Activated naive CD8-positive, alpha-beta T cell treated with anti-CD3 and anti-CD28 coated beads, Interleukin-2, amount 10 ng/mL, durations not matched to agents 7 days and 5 days (primary cell): ENCODE measurements around the gene TRAM2. TPM values are rescaled to one million over a fixed set of nuclear protein-coding genes. Genes with fewer than 3 reads are reported as not detected.

Experiments used
- ATAC-seq: fragments of 150-1000 bp; cut with Tn5 transposase; one replicate; pipeline ENCODE4 v1.10.0; 2021; ENCODE audit warnings: low read depth, moderate library complexity
- POLR2A ChIA-PET: fragments of 350-600 bp; sonication (Branson Sonifier 250); formaldehyde crosslinking; loops from one replicate; lab custom pipeline; 2021; ENCODE audit warnings: antibody characterized with exemption; lab: Charles Lee
- DNase-seq: peaks from one replicate; pipeline ENCODE4 v3.0.0; 2021
- H3K27ac Mint-ChIP-seq: one replicate; pipeline ENCODE4 v1.8.0; 2022; ENCODE audit warnings: mild to moderate bottlenecking, mixed read lengths
- H3K27me3 Mint-ChIP-seq: one replicate; pipeline ENCODE4 v1.8.0; 2022; ENCODE audit warnings: mild to moderate bottlenecking, moderate library complexity, mixed read lengths
- H3K36me3 Mint-ChIP-seq: one replicate; pipeline ENCODE4 v1.8.0; 2021; ENCODE audit warnings: mild to moderate bottlenecking, mixed read lengths
- H3K4me1 Mint-ChIP-seq: one replicate; pipeline ENCODE4 v1.8.0; 2021; ENCODE audit warnings: mixed read lengths
- H3K4me3 Mint-ChIP-seq: one replicate; pipeline ENCODE4 v1.8.0; 2022; ENCODE audit warnings: mild to moderate bottlenecking, moderate library complexity, mixed read lengths
- H3K9me3 Mint-ChIP-seq: one replicate; pipeline ENCODE4 v1.8.0; 2021; ENCODE audit warnings: mixed read lengths
- total RNA-seq, 2 experiments: library from RNA; stranded (reverse); gene quantifications; one replicate each; pipeline ENCODE4 v1.2.3, GENCODE V29; 2021

Gene TRAM2
- total RNA-seq, 2 experiments from 2014 or later = 4.8 to 5.0 TPM

- POLR2A ChIA-PET = interaction anchor here (0.8 kb wide), 1 partner anchor 27 kb away, joined by 4 read pairs; no protein-coding TSS in a partner anchor
Observed at GRCh38 chr6:52603000-52603795, 26.3 kb upstream of the TRAM2 start.

GRCh38 chr6:52598824-52599190 lies 21.9 kb upstream of the TRAM2 start:
- POLR2A ChIA-PET = no interaction called here

More at GRCh38 chr6:52603000-52603795, 26.3 kb upstream of the TRAM2 start:
- ATAC-seq = no peak
- Mint-ChIP-seq H3K9me3 (peaks cover 1% of the 10 kb centered on the region), H3K36me3 (no peaks in the 10 kb centered on the region), H3K27ac (no peak overlapping the region), H3K4me3 (no peak overlapping the region), H3K27me3 (peaks cover 6% of the 10 kb centered on the region), H3K4me1 (peaks cover 7% of the 10 kb centered on the region)
- no peak for DNase-seq

GRCh38 chr6:52598123-52598823 lies 21.4 kb upstream of the TRAM2 start:
- Mint-ChIP-seq H3K4me1 (peaks cover 15% of the 10 kb centered on the region), H3K27ac (no peak overlapping the region), H3K4me3 (no peak overlapping the region), H3K36me3 (no peaks in the 10 kb centered on the region), H3K9me3 (no peaks in the 10 kb centered on the region), H3K27me3 (peaks cover 3% of the 10 kb centered on the region)
- POLR2A ChIA-PET = no interaction called here
- ATAC-seq (no peak), DNase-seq (no peak)

More at GRCh38 chr6:52598824-52599190, 21.9 kb upstream of the TRAM2 start:
- no peak overlapping the region for H3K4me3 Mint-ChIP-seq
- ATAC-seq (no peak), DNase-seq (no peak)
- H3K27me3 Mint-ChIP-seq = peaks cover 3% of the 10 kb centered on the region
- H3K9me3 Mint-ChIP-seq = no peaks in the 10 kb centered on the region
- H3K36me3 Mint-ChIP-seq = no peaks in the 10 kb centered on the region
- H3K27ac Mint-ChIP-seq = no peak overlapping the region
- H3K4me1 Mint-ChIP-seq = peaks cover 19% of the 10 kb centered on the region

- Mint-ChIP-seq H3K27me3 (peaks cover 3% of the 10 kb centered on the region), H3K9me3 (no peaks in the 10 kb centered on the region), H3K4me3 (no peak overlapping the region), H3K4me1 (peaks cover 14% of the 10 kb centered on the region), H3K27ac (no peak overlapping the region), H3K36me3 (no peaks in the 10 kb centered on the region)
- ATAC-seq = no peak
- POLR2A ChIA-PET = no interaction called here
- no peak for DNase-seq
Observed at GRCh38 chr6:52597738-52598122, 20.9 kb upstream of the TRAM2 start.

GRCh38 chr6:52596371-52597028 lies 19.6 kb upstream of the TRAM2 start:
- H3K27ac Mint-ChIP-seq = no peak overlapping the region
- POLR2A ChIA-PET = no interaction called here

GRCh38 chr6:52595796-52596130 lies 18.9 kb upstream of the TRAM2 start:
- H3K27me3 Mint-ChIP-seq = peaks cover 3% of the 10 kb centered on the region
- DNase-seq = no peak
- ATAC-seq = no peak
- no peak overlapping the region for H3K27ac Mint-ChIP-seq
- H3K36me3 Mint-ChIP-seq = no peaks in the 10 kb centered on the region
- peaks cover 14% of the 10 kb centered on the region for H3K4me1 Mint-ChIP-seq
- POLR2A ChIA-PET = no interaction called here
- no peak overlapping the region for H3K4me3 Mint-ChIP-seq
- H3K9me3 Mint-ChIP-seq = no peaks in the 10 kb centered on the region

More at GRCh38 chr6:52596371-52597028, 19.6 kb upstream of the TRAM2 start:
- Mint-ChIP-seq H3K9me3 (no peaks in the 10 kb centered on the region), H3K27me3 (peaks cover 3% of the 10 kb centered on the region), H3K4me3 (no peak overlapping the region), H3K4me1 (peaks cover 14% of the 10 kb centered on the region), H3K36me3 (no peaks in the 10 kb centered on the region)
- ATAC-seq (no peak), DNase-seq (no peak)

DNA sequence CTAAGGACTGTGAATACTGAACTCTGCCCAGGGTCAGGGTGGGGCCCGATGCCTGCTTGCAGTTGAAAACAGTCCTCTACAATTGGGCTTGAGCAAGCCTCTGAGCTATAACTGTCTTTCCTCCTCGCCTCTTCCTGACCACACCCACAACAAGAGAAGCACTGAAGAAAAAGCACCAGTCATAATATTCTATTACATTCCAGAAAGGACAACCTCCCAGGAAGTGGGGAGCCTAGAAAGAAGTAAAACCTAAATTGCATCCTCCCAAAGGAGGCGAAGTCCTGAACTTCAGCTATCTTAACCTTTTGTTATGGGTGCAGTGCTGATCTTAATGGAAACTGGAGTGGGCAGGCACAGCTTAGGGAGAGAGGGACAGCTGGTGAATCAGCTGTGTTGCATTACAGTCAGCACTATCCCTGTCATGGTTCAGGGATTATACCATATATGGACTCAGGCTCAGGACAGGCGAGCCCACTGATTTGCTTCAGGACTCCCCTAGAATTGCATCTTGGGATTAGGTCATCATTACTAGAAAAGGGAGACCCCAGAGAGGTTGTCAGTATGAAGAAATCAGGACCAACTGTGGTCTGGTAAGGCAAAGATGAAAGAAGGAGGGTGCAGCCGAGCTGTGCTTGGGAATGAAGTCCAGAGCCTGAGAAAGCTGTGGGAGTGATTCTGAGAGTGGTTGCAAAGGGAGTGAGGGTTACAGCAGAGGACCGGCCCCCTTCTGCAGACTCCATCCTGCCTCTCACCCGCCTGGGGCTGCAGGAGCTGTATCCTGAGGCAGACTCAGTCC lies 18.3 kb upstream of the TRAM2 start:
- POLR2A ChIA-PET = no interaction called here
- DNase-seq (no peak), ATAC-seq (no peak)
- Mint-ChIP-seq H3K4me3 (no peak overlapping the region), H3K4me1 (peaks cover 14% of the 10 kb centered on the region), H3K9me3 (no peaks in the 10 kb centered on the region), H3K27me3 (peaks cover 3% of the 10 kb centered on the region), H3K27ac (no peak overlapping the region), H3K36me3 (no peaks in the 10 kb centered on the region)

GRCh38 chr6:52594221-52594620 lies 17.4 kb upstream of the TRAM2 start:
- DNase-seq = no peak
- H3K4me3 Mint-ChIP-seq = no peak overlapping the region
- POLR2A ChIA-PET = no interaction called here

DNA sequence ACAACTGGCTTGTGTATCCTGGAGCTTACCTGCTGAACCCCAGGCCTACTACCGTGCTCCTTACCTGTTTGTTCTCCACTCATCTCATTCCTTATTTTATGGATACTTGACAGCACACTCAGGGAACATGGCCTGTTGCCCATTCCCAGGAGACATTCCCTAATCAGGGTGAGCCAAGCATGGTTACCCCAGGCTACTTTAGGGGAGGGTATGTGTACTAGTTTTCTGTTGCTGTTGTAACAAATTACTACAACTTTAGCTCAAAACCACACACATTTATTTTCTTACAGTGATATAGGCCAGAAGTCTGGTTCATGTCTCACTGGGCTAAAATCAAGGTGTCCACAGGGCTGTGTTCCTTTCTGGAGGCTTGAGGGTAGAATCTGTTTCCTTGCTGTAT lies 15.0 kb upstream of the TRAM2 start:
- Mint-ChIP-seq H3K4me3 (no peak overlapping the region), H3K36me3 (no peaks in the 10 kb centered on the region), H3K4me1 (peaks cover 9% of the 10 kb centered on the region), H3K9me3 (no peaks in the 10 kb centered on the region), H3K27me3 (peaks cover 13% of the 10 kb centered on the region), H3K27ac (no peak overlapping the region)
- POLR2A ChIA-PET = no interaction called here
- DNase-seq (no peak), ATAC-seq (no peak)

More at GRCh38 chr6:52594221-52594620, 17.4 kb upstream of the TRAM2 start:
- ATAC-seq = no peak
- no peaks in the 10 kb centered on the region for H3K9me3 Mint-ChIP-seq
- no peak overlapping the region for H3K27ac Mint-ChIP-seq
- no peaks in the 10 kb centered on the region for H3K36me3 Mint-ChIP-seq
- H3K27me3 Mint-ChIP-seq = peaks cover 3% of the 10 kb centered on the region
- peaks cover 14% of the 10 kb centered on the region for H3K4me1 Mint-ChIP-seq

- Mint-ChIP-seq H3K4me3 (no peak overlapping the region), H3K27ac (no peak overlapping the region), H3K4me1 (peaks cover 5% of the 10 kb centered on the region), H3K27me3 (peaks cover 19% of the 10 kb centered on the region), H3K9me3 (no peaks in the 10 kb centered on the region), H3K36me3 (no peaks in the 10 kb centered on the region)
- POLR2A ChIA-PET = no interaction called here
- no peak for ATAC-seq
- DNase-seq = no peak
Observed at GRCh38 chr6:52590152-52590891, 13.5 kb upstream of the TRAM2 start.

DNA sequence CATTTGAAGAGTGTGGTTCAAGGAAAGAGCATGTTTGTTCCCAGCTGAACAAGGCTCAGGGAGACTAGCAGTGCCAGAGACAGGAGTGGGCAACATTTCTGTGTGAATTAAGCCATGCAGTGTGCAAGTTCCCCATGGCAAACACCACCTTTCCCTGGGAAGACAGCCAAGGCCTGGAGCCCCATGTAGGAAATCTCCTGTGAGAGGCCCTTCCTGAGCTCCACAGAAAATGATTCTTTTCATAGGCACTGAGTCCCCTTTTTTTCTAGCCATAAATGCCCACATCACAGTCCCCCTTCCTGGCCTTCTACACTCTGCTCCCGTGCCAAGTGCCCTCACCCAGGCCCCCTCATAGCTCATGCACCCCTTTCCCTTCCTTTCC lies 11.8 kb upstream of the TRAM2 start:
- Mint-ChIP-seq H3K27ac (no peak overlapping the region), H3K27me3 (peaks cover 19% of the 10 kb centered on the region), H3K4me1 (no peaks in the 10 kb centered on the region), H3K36me3 (no peaks in the 10 kb centered on the region), H3K9me3 (no peaks in the 10 kb centered on the region), H3K4me3 (no peak overlapping the region)
- DNase-seq (no peak), ATAC-seq (no peak)
- POLR2A ChIA-PET = no interaction called here

- ATAC-seq (no peak), DNase-seq (no peak)
- H3K9me3 Mint-ChIP-seq = no peaks in the 10 kb centered on the region
- POLR2A ChIA-PET = no interaction called here
- no peak overlapping the region for H3K27ac Mint-ChIP-seq
- no peaks in the 10 kb centered on the region for H3K4me1 Mint-ChIP-seq
- no peak overlapping the region for H3K4me3 Mint-ChIP-seq
- H3K27me3 Mint-ChIP-seq = peaks cover 19% of the 10 kb centered on the region
- H3K36me3 Mint-ChIP-seq = no peaks in the 10 kb centered on the region
Observed at GRCh38 chr6:52588087-52588709, 11.3 kb upstream of the TRAM2 start.
